Pulmonary artery endothelial cell (primary cell): ENCODE measurements around the gene LDLR. TPM values are rescaled to one million over a fixed set of nuclear protein-coding genes. Genes with fewer than 3 reads are reported as not detected.
"Not testable (repeated sequence)": the region's sequence is repeated elsewhere in the genome, so short reads cannot be mapped to it uniquely, and the experiment has no call there.

Source experiments
- DNase-seq: peaks from one replicate; pipeline ENCODE4 v3.0.0-alpha.2; 2011; ENCODE audit warnings: low read depth, low spot score
- total RNA-seq: library from RNA; depleted of rRNA; stranded (reverse); fragments of >200 nt; gene quantifications from 2 replicates; pipeline ENCODE4 v1.2.3, GENCODE V29; 2014

The LDLR gene
- total RNA-seq, 1 donor from 2014 or later: 98.5 TPM

DNA sequence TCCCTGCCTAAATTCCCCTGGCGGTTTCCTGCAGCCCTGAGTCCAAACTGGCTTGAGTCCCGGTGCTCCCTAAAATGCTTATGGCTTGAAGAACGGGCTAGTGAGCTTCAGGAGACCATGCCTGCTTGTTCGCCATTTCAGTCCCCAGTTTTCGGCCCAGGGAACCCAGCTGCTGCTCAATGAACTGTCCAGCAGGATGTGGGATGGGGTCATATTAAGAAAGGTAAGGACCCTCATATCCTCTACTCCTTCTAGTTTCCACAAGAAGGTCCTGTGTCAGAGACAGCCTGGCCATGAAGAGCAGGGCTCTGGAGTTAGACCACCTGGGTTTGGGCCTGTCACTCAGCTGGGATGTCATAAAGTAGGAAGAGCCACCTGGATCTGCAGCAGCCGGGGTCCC lies 83.3 kb downstream of the LDLR start:
- DNase-seq: no peak

DNA sequence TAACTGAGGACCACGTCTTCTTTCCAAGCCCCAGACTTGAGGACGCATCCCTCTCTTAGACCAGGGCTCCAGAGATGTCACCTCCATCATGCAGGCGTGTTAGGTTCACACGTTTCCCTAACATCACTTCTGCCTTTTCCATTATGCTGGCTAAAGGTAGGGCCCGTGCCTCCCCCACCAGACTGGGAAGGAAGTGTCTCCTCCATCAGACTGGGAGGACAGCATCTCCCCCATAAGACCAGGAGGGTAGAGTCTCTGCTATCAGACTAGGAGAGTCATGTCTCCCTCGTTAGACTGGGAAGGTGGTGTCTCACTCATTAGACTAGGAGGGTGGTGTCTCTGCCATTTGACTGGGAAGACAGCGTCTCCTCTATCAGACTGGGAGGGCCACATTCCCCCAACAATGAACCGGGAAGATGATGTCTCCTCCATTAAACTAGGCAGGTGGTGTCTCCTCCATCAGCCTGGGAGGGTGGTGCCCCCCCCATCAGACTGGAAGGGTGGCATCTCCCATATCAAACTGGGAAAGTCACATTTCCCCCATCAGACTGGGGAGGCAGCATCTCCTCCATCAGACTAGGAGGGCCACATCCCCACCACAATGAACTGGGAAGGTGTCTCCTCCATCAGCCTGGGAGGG lies 84.4 kb downstream of the LDLR start:
- no peak for DNase-seq

GRCh38 chr19:11174336-11174735 lies 85.1 kb downstream of the LDLR start:
- no peak for DNase-seq

DNA sequence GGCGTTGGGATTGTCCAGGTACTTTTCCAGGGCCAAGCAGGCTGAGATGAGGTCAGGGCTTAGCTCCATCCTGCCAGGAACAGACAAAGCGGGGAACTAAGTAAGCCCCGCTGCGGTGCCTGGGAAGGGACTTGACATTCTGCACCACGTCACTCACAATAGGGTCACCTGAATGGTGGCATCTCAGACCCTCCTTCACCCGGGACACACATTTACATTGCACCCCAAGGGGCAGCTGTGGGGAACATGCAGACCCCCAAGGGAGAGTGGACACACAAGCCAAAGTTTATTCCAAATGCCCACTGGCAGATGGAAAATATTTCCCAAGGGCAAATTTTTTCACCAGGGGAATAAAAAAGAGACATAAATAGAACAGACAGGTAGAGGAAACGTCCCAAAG lies 86.7 kb downstream of the LDLR start:
- no peak for DNase-seq

DNA sequence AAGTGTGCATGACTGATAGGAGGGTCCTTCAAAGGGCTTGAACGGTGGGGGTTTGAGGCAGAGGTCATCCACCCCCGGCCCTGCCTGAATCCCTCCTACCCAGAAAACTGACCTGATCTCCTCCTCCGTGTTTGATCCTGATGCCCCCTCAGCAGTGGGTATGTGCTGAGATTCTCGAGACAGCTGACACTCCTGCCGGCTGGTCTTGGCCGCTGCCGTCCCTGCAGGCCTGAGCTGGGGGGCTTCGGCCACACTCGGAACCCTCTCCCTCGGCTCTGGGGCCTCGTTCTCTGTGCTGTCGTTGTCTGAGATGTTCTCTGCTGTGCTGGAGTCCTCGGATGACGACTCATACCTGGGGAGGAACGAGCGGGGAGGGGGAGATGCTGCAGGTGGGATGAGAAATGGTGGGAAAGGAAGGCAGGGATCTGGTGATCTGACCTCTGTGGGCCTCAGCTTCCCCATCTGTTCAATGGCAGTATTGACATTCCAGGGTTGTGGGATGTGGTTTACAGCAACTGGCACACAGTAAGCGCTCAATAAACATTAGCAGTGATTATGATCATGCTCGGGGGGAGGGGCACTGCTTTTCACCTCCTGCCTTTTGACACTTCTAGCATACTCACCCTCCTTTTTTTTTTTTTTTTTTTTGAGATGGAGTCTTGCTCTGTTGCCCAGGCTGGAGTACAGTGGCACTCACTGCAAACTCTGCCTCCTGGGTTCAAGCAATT lies 87.4 kb downstream of the LDLR start:
- no peak for DNase-seq

GRCh38 chr19:11177592-11177991 lies 88.3 kb downstream of the LDLR start:
- DNase-seq: no peak

DNA sequence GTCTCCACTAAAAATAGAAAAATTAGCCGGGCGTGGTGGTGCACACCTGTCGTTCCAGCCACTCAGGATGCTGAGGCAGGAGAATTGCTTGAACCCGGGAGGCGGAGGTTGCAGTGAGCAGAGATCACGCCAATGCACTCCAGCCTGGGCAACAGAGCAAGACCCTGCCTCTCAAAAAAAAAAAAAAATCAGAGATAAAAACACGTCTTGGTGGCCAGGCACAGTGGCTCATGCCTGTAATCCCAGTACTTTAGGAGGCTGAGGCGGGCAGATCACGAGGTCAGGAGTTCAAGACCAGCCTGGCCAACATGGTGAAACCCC lies 89.8 kb downstream of the LDLR start:
- DNase-seq: not testable (repeated sequence)

- DNase-seq: no peak
These were observed 90.5 kb downstream of the LDLR start for GRCh38 chr19:11179716-11180297.

- no peak for DNase-seq
These were observed 91.1 kb downstream of the LDLR start for GRCh38 chr19:11180346-11180745.

DNA sequence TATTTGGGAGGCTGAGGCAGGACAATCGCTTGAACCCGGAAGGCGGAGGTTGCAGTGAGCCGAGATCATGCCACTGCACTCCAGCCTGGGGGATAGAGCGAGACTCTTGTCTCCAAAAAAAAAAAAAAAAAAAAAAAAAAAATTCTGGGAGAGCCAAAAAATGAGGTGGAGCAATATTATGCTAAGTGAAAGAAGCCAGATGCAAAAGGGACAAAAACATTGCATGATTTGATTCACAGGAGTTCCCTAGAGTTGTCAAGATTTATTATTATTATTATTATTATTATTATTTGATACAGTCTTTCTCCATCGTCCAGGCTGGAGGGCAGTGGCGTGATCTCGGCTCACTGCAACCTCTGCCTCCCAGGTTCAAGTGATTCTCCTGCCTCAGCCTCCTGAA lies 91.7 kb downstream of the LDLR start:
- DNase-seq: not testable (repeated sequence)

DNA sequence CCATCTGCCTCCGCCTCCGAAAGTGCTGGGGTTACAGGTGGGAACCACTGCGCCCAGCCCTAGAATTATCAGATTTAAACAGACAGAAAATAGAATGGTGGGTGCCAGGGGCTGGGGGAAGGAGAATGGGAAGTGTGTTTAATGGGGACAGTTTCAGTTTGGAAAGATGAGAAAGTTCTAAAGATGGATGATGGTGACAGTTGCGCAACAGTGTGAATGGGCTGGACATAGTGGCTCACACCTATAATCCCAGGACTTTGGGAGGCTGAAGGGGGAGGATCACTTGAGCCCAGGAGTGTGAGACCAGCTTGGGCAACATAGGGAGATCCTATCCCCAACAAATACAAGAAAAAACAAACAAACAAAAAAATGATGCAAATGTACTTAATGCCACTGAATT lies 92.2 kb downstream of the LDLR start:
- no peak for DNase-seq

Other genes with a start within 250 kb of the LDLR start
- gene C19orf38, start 241.0 kb upstream of the LDLR start, total RNA-seq: not detected in 2 replicates
- 25.7 and 32.2 TPM in 2 replicates for gene CARM1, start 217.9 kb upstream of the LDLR start, total RNA-seq
- gene YIPF2, start 160.8 kb upstream of the LDLR start, total RNA-seq: 98.3 and 109 TPM in 2 replicates
- 28.7 and 38.0 TPM in 2 replicates for gene TIMM29, start 160.7 kb upstream of the LDLR start, total RNA-seq
- 92.4 and 92.8 TPM in 2 replicates for gene SMARCA4, start 128.4 kb upstream of the LDLR start, total RNA-seq
- gene SPC24, start 66.3 kb downstream of the LDLR start, total RNA-seq: 108 and 116 TPM in 2 replicates
- gene KANK2, start 108.1 kb downstream of the LDLR start, total RNA-seq: 52.2 and 62.8 TPM in 2 replicates
- not detected in 2 replicates for gene ANGPTL8, start 150.2 kb downstream of the LDLR start, total RNA-seq
- gene DOCK6, start 173.1 kb downstream of the LDLR start, total RNA-seq: 53.3 and 66.8 TPM in 2 replicates
- gene TSPAN16, start 206.7 kb downstream of the LDLR start, total RNA-seq: not detected in 2 replicates